ENCODE data around the gene PEAR1. TPM values are rescaled to one million over a fixed set of nuclear protein-coding genes. Genes with fewer than 3 reads are reported as not detected.

Gene PEAR1
- total and polyA plus RNA-seq, 2 of the 4 experiments (the other 2 are of a cell fraction): 2.0 to 44.4 TPM

GRCh38 chr1:156844638-156845037 lies 48.9 kb upstream of the PEAR1 start:
- no peak overlapping the region; the same call in 1 of the 2 replicates for H3K23ac ChIP-seq (ENCODE audit: low read depth, low read length)
- no peaks in the 10 kb centered on the region for H3K36me3 ChIP-seq (ENCODE audit: control insufficient read depth, insufficient read depth, low read length)
- H4K8ac ChIP-seq (ENCODE audit: low read depth in 2 of 2, low read length in 2 of 2): no peak overlapping the region
- no peak overlapping the region for H3K14ac ChIP-seq (replicated peaks; ENCODE audit: low read depth, low read length)
- DNase-seq: no peak
- in situ Hi-C loops (cut with MboI; ENCODE audit: low sequenced_read_pairs): no loop called here
- H2AK9ac ChIP-seq (replicated peaks; ENCODE audit: low read depth, low read length, poor library complexity): no peak overlapping the region
- dilution Hi-C loops (cut with HindIII; ENCODE audit: low sequenced_read_pairs, unreplicated experiment): no loop called here
- H4K5ac ChIP-seq (ENCODE audit: low read depth, low read length): no peak overlapping the region
- no peak overlapping the region for H3K4me2 ChIP-seq (ENCODE audit: low read depth, low read length)
- H3K9me1 ChIP-seq (ENCODE audit: insufficient read depth, low read length): no peaks in the 10 kb centered on the region
- POLR2A ChIA-PET (ENCODE audit: unreplicated experiment): no interaction called here
- H2AK5ac ChIP-seq (ENCODE audit: low read depth, low read length): no peak overlapping the region
- no peaks in the 10 kb centered on the region; the same call in 1 of the 2 replicates for H3K9me3 ChIP-seq (ENCODE audit: control insufficient read depth, insufficient read depth, low read length)
- H3K27ac ChIP-seq (ENCODE audit: insufficient read depth, low read length): no peak overlapping the region
- no peak overlapping the region for H3K9ac ChIP-seq (ENCODE audit: low read depth, low read length)
- BruUV-seq (replicated peaks): no TSS peak
- H3K79me1 ChIP-seq (ENCODE audit: low read depth in 1 of 2, low read length in 2 of 2): no peaks in the 10 kb centered on the region
- H4K20me1 ChIP-seq (ENCODE audit: insufficient read depth, low read length): no peaks in the 10 kb centered on the region; the same call in 1 of the 2 replicates
- H2BK15ac ChIP-seq (ENCODE audit: low read depth, low read length): no peak overlapping the region
- H3K18ac ChIP-seq (ENCODE audit: low read depth, low read length): no peak overlapping the region
- no peak overlapping the region for H3K4ac ChIP-seq (ENCODE audit: low read depth, low read length)
- peaks cover 92% of the 10 kb centered on the region for H3K27me3 ChIP-seq (ENCODE audit: control insufficient read depth, insufficient read depth, low read length)
- ATAC-seq (ENCODE audit: low read depth): no peak
- intact Hi-C loops (cut with micrococcal nuclease): no loop called here
- H3K56ac ChIP-seq (ENCODE audit: extremely low read depth, insufficient read depth, low read length): no peak overlapping the region
- H4K91ac ChIP-seq (ENCODE audit: insufficient read depth, low read depth, low read length): no peak overlapping the region
- H3K4me3 ChIP-seq (ENCODE audit: insufficient read depth, low read depth, low read length): no peak overlapping the region
- H2BK5ac ChIP-seq (ENCODE audit: low read depth, low read length, poor library complexity, severe bottlenecking): no peak overlapping the region
- no peak overlapping the region for H2BK120ac ChIP-seq (ENCODE audit: low read depth, low read length)
- 35% methylated on average over 2 of the region's 14 CpGs; no CpG with 5 or more reads in 1 of the 2 experiments for WGBS, 2 experiments (ENCODE audit: extremely low coverage in 2 of 2, insufficient read length in 1 of 2)
- H2BK20ac ChIP-seq (ENCODE audit: low read depth, low read length): no peak overlapping the region
- TF ChIP-seq MAFK (IDR thresholded peaks at IDR 0.05; ENCODE audit: low read depth, low read length) (no peak), NFE2L2 (IDR thresholded peaks at IDR 0.05; ENCODE audit: low read depth, low read length) (no peak), MAZ (IDR thresholded peaks at IDR 0.05; ENCODE audit: borderline replicate concordance, low read depth, low read length) (no peak), CHD1 (IDR thresholded peaks at IDR 0.05; ENCODE audit: low read depth, low read length) (no peak), POLR2A (IDR thresholded peaks at IDR 0.05; ENCODE audit: low read depth, low read length) (no peak), SMC3 (IDR thresholded peaks at IDR 0.05; ENCODE audit: low read depth, low read length) (no peak), ELK1 (IDR thresholded peaks at IDR 0.05; ENCODE audit: borderline replicate concordance, low read depth, low read length) (no peak), CTCF (conservative IDR thresholded peaks at IDR 0.05; ENCODE audit: low read depth, low read length) (no peak), BHLHE40 (IDR thresholded peaks at IDR 0.05; ENCODE audit: low read depth, low read length) (no peak), RCOR1 (IDR thresholded peaks at IDR 0.05; ENCODE audit: insufficient replicate concordance, low read length) (no peak), MXI1 (IDR thresholded peaks at IDR 0.05; ENCODE audit: borderline replicate concordance, low read depth, low read length) (no peak)
- no peaks in the 10 kb centered on the region; the same call in 1 of the 2 replicates for H3K4me1 ChIP-seq (ENCODE audit: control insufficient read depth, insufficient read depth, low read length)
- H2AFZ ChIP-seq (replicated peaks; ENCODE audit: low read length, poor library complexity): no peak overlapping the region
- CTCF ChIA-PET: interaction anchor here (1.0 kb wide), 1 partner anchor 28 kb away, joined by 3 read pairs; no protein-coding TSS in a partner anchor

All from IMR-90 (cell line).